Activated naive CD4-positive, alpha-beta T cell treated with anti-CD3 and anti-CD28 coated beads, Interleukin-2, amount 10 ng/mL, durations not matched to agents 7 days and 5 days (primary cell): Measurements from ENCODE around the gene TSPAN17.

ENCODE experiments used
- CTCF ChIA-PET: fragments of 350-600 bp; sonication (Branson Sonifier 250); formaldehyde crosslinking; loops from one replicate; lab custom pipeline; 2021; ENCODE audit warnings: antibody characterized with exemption; lab: Charles Lee
- DNase-seq: peaks from one replicate; pipeline ENCODE4 v3.0.0-alpha.2; 2020
- H3K27ac Mint-ChIP-seq: one replicate; pipeline ENCODE4 v1.8.0; 2021; ENCODE audit warnings: mild to moderate bottlenecking, moderate library complexity, mixed read lengths
- H3K27me3 Mint-ChIP-seq: one replicate; pipeline ENCODE4 v1.8.0; 2021; ENCODE audit warnings: mild to moderate bottlenecking, mixed read lengths
- H3K36me3 Mint-ChIP-seq: one replicate; pipeline ENCODE4 v1.8.0; 2021; ENCODE audit warnings: mixed read lengths
- H3K4me1 Mint-ChIP-seq: one replicate; pipeline ENCODE4 v1.8.0; 2021; ENCODE audit warnings: mixed read lengths
- H3K4me3 Mint-ChIP-seq: one replicate; pipeline ENCODE4 v1.8.0; 2021; ENCODE audit warnings: mild to moderate bottlenecking, moderate library complexity, mixed read lengths
- H3K9me3 Mint-ChIP-seq: one replicate; pipeline ENCODE4 v1.8.0; 2021; ENCODE audit warnings: mixed read lengths

The TSPAN17 gene

DNA sequence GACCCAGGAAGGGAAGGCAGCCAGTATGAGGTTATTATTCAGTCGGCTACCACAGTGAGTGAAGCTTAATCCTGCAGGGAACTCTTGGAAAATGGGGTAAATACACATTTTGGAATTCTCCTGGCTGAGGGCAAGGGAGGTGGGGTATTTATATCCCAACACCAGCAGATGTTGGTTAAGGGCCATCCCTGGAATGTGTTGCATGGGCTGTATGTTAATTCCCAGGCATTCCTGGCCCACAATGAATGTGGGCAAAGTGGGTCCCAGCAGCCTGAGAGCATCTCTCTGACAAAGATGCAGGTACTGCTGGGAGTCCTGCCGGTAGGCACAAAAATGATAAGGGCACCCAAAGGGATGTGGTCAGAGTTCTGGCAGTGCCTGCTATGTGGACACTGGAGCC is 34.4 kb upstream of the TSPAN17 start:
- no peak for DNase-seq
- Mint-ChIP-seq H3K9me3 (no peaks in the 10 kb centered on the region), H3K4me3 (no peak overlapping the region), H3K27ac (no peak overlapping the region), H3K27me3 (peaks cover 85% of the 10 kb centered on the region), H3K4me1 (peaks cover 16% of the 10 kb centered on the region), H3K36me3 (peaks cover 3% of the 10 kb centered on the region)
- CTCF ChIA-PET = interaction anchor here (1.3 kb wide), 1 partner anchor 34 kb away, joined by 4 read pairs; the partner anchor contains the start of gene TSPAN17

DNA sequence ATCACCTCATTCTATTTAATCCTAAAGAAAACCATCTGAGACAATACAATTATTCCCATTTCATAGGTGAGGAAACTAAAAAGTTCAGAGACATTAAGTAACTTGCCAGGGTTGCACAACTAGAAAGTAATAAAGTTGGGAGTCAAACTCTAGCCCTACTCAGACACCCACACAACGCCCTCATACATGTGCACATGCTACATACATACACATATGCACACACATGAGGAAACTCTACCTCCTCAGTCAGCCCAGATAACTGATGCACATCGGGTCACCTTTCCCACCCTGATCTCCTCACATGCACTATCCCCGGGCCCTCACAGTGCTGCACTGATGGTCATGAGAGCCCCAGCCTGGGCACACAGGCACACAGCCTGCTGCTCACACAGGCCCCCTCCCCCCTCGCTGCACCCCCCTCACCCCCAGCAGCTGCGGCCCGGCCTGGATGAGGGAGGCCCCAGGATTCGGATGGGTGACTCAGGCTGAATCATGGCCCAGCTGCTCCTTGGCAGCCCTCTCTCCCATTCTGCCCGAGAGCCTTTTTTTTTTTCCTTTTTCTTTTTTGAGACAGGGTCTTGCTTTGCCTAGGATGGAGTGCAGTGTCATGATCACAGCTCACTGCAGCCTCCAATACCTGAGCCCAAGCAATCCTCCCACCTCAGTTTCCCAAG is 32.3 kb upstream of the TSPAN17 start:
- Mint-ChIP-seq H3K4me1 (peaks cover 20% of the 10 kb centered on the region), H3K27ac (no peak overlapping the region), H3K4me3 (no peak overlapping the region), H3K27me3 (peaks cover 90% of the 10 kb centered on the region), H3K36me3 (no peaks in the 10 kb centered on the region), H3K9me3 (no peaks in the 10 kb centered on the region)
- no peak for DNase-seq
- CTCF ChIA-PET = no interaction called here

DNA sequence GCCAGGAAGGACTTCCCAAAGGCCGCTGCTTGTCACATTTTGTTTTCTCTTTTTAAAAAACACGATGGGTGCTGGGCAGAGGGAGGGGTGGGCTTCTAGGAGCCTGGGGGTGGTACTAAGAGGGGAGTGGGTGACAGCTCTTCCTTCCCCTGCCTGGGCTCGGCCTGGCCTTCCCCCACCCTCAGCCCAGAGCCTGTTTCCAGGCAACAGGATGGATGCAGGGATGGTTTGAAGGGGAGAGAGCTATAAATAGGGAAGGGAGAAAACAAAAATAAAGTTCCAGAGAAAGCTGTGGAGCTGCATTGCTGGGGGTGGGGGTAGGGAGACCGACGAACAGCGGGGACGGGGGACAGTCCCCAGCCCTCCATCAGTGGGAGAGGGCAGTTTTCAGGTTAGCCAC is 30.8 kb upstream of the TSPAN17 start:
- Mint-ChIP-seq H3K27ac (no peak overlapping the region), H3K4me3 (no peak overlapping the region), H3K27me3 (peaks cover 97% of the 10 kb centered on the region), H3K9me3 (no peaks in the 10 kb centered on the region), H3K36me3 (no peaks in the 10 kb centered on the region), H3K4me1 (peaks cover 21% of the 10 kb centered on the region)
- CTCF ChIA-PET = no interaction called here
- no peak for DNase-seq

DNA sequence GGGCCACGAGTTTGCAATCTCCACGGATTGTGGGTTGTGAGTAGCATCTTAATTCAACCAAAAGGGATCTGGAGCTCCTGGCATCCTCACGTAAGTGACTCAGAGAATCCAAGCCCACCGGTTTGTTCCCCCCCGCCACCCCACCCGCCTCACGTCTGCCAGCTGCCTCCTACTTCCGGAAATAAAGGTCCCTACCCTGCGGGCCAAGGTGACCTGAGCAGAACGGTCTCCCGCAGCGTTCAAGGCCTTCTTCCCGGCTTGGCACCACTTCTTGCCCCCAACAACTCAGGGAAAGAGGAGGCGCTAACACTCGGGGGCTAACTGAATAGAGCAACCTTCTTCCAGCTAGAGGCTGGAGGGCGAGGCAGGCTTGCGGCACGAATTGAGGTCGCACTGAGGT is 28.5 kb upstream of the TSPAN17 start:
- Mint-ChIP-seq H3K27me3 (peaks cover 94% of the 10 kb centered on the region), H3K36me3 (no peaks in the 10 kb centered on the region), H3K4me1 (peaks cover 19% of the 10 kb centered on the region), H3K9me3 (no peaks in the 10 kb centered on the region), H3K4me3 (no peak overlapping the region), H3K27ac (no peak overlapping the region)
- CTCF ChIA-PET = no interaction called here
- no peak for DNase-seq

DNA sequence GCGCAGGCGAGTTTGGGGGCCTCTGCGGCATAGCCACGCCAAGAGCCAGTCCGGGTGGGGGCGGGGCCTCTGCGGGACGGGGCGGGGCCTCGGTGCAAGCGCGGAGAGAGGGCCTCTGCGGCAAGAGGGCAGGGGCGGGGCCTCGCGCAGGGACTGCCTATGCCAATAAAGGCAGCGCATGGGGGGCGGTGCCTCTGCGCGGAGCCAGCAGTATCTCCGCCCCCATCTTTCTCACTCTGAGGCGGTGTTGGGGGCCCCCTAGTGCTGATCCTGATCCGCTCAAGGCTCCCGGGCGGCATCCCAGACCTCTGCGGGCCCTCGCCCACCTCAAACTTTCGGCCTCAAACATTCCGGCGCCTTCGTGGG is 28.1 kb upstream of the TSPAN17 start:
- H3K27me3 Mint-ChIP-seq = peaks cover 94% of the 10 kb centered on the region

DNA sequence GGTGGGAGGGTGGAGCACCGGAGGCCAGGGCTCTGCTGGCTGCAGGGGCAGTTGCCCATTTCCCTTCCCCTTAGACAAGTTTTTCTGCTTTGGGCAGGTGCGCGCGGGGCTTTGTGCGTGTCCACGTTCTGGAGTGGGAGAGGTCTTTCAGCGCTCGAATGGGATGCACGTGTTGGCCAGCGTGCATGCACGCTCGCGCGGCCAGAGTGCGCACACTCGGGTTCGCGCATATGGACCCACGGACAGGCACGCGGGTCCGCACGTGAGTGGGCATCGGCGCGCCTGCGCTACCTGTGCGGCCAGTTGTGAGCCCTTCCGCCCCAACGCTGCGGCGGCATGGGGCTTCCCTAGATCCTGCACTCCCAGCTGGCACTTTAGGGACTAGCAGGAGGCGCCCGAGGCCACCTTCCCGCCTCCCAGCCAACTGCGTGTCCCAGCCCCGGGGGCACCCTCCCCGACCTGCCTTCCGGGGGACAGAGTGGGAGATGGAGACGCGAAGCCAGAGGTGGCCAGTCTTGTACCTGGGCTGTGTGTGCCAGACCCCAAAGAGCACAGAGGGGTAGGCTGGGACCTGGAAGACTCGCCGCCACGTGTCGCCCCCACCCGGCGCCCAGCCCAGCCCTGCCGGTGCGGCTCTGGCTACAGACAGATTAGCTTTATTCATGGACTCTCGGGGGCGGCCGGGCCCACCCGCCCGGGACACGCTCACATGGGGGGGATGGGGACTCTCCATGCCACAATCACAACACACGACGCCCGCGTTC is 27.5 kb upstream of the TSPAN17 start:
- Mint-ChIP-seq H3K27me3 (peaks cover 97% of the 10 kb centered on the region), H3K4me3 (no peak overlapping the region), H3K4me1 (peaks cover 19% of the 10 kb centered on the region)

More for the DNA sequence above, 28.1 kb upstream of the TSPAN17 start:
- H3K27ac Mint-ChIP-seq = no peak overlapping the region
- no peaks in the 10 kb centered on the region for H3K9me3 Mint-ChIP-seq
- CTCF ChIA-PET = no interaction called here
- peaks cover 19% of the 10 kb centered on the region for H3K4me1 Mint-ChIP-seq
- no peaks in the 10 kb centered on the region for H3K36me3 Mint-ChIP-seq
- DNase-seq = peak; percentile 85
- H3K4me3 Mint-ChIP-seq = no peak overlapping the region

DNA sequence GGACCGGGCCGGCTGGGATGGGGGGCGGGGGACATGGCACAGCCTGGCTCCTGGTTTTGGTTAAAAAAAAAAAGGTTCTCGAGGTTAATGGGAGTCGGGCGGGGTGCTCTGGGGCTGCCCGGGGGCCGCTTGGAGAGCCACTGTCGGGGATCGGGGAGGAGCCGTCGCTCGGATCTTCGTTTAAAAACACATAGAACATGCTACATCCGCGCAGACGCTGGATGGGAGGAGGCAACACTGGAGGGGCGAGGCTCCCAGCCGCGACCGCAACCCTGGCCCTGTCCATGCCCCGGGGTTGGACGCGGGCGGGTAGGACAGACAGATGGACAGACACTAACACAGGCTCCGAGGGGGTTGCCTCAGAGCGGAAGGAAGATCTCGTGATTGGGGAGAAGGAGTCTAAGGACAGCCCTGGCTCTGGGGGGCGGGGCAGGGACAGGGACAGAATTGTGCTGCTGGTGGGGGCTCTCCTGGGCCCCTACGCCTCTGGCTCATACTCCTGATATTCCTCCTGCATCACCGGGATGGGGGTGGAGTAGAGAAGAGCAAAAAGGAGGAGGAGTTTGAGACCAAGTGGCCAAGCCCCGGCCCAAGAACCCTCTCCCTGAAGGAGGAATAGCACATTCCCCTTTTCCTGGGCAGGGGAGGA is 26.8 kb upstream of the TSPAN17 start:
- CTCF ChIA-PET = no interaction called here
- Mint-ChIP-seq H3K27ac (no peak overlapping the region), H3K4me1 (peaks cover 19% of the 10 kb centered on the region), H3K27me3 (peaks cover 97% of the 10 kb centered on the region), H3K9me3 (no peaks in the 10 kb centered on the region), H3K4me3 (peak overlapping the region; percentile 17), H3K36me3 (no peaks in the 10 kb centered on the region)
- DNase-seq = peak; percentile 32

More for the DNA sequence above, 27.5 kb upstream of the TSPAN17 start:
- Mint-ChIP-seq H3K27ac (no peak overlapping the region), H3K9me3 (no peaks in the 10 kb centered on the region), H3K36me3 (no peaks in the 10 kb centered on the region)
- CTCF ChIA-PET = no interaction called here
- DNase-seq = no peak

DNA sequence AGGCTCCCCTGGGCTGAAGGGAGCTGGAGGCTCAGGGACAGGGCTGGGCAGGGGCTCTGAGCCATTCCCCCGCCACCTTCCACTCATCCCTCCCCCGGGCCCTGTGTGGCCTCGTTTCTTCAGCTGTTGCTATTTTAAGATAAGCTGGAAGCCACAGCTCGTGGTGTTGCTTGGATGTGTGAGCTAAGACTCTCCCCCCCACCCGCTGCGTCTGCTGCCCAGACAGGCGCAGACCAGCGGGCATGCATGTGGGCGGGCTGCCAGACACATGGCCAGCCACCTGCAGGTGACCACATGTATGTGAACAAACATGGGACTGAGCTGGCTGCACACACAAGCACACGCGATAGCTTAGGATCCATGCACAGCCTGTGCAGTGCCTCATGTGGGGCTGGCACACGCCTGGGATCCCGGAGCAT is 25.6 kb upstream of the TSPAN17 start:
- Mint-ChIP-seq H3K4me1 (peaks cover 19% of the 10 kb centered on the region), H3K27ac (no peak overlapping the region), H3K4me3 (no peak overlapping the region), H3K9me3 (no peaks in the 10 kb centered on the region), H3K27me3 (peaks cover 97% of the 10 kb centered on the region), H3K36me3 (no peaks in the 10 kb centered on the region)
- DNase-seq = no peak
- CTCF ChIA-PET = interaction anchor here (1.0 to 1.3 kb wide), 3 partner anchors 9 to 48 kb away, joined by 3 to 6 read pairs (median 5); partner anchors contain the start of genes EIF4E1B and SNCB

DNA sequence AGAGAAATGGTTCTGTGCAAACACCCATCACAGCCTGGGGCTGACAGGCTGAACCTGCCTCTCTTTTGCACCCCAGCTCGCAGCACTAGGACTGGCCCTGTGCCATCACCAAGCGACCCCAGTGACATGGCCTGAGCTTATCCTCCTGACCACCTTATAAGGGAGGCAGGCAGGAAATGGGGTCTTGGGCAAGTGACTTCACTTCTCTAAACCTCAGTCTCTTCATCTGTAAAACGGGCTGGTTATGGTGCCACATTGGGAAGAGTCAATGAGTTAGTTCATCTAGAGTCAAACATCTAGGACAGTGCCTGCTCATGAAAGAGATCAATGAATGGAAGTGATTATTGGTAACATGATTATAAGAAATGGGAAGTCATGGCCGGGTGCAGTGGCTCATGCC is 23.1 kb upstream of the TSPAN17 start:
- CTCF ChIA-PET = no interaction called here
- Mint-ChIP-seq H3K9me3 (no peaks in the 10 kb centered on the region), H3K27me3 (peaks cover 97% of the 10 kb centered on the region), H3K4me1 (peaks cover 18% of the 10 kb centered on the region), H3K36me3 (no peaks in the 10 kb centered on the region), H3K27ac (no peak overlapping the region), H3K4me3 (no peak overlapping the region)
- DNase-seq = no peak

DNA sequence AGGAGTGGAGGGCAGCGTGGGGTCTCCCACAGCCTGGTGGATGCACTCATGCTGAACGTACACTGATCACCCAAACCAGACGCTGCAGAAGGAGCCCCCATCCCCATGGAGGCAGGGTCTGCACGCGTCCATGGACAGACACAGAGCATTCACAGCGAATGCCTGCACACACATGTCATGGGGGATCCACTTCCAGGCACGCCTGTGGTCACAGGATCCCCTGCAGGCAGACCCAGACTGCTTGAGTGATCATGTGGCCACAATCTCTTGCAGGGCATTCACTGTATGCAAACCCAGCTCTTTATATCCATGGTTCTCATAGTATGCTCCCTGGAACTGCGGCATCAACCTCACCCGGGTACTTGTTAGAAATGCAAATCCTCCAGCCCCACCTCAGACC is 22.3 kb upstream of the TSPAN17 start:
- Mint-ChIP-seq H3K27me3 (peaks cover 97% of the 10 kb centered on the region), H3K4me3 (no peak overlapping the region), H3K4me1 (peaks cover 16% of the 10 kb centered on the region), H3K9me3 (no peaks in the 10 kb centered on the region), H3K27ac (no peak overlapping the region), H3K36me3 (no peaks in the 10 kb centered on the region)
- CTCF ChIA-PET = interaction anchor here (0.7 kb wide), 1 partner anchor 52 kb away, joined by 3 read pairs; no protein-coding TSS in a partner anchor
- no peak for DNase-seq

DNA sequence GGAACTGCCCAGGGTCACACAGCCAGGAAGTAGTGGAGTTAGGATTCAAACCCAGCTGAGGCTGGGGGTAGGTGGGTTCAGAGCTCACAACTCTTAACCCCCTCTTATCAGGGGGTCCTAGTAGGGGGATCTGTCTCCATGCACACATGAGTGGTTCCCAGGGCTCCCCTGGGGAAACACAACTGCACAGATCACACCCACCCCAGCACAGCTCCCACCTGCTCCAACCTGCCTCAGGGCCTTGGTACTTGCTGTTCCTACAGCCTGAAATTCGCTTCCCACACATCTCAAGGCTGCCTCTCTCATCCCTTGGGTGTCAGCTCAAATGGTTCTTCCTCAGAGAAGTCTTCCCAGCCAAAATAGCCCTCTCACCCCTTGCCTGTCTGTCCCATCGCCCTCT is 21.8 kb upstream of the TSPAN17 start:
- CTCF ChIA-PET = interaction anchor here (0.7 kb wide), 1 partner anchor 53 kb away, joined by 3 read pairs; no protein-coding TSS in a partner anchor
- no peak for DNase-seq

DNA sequence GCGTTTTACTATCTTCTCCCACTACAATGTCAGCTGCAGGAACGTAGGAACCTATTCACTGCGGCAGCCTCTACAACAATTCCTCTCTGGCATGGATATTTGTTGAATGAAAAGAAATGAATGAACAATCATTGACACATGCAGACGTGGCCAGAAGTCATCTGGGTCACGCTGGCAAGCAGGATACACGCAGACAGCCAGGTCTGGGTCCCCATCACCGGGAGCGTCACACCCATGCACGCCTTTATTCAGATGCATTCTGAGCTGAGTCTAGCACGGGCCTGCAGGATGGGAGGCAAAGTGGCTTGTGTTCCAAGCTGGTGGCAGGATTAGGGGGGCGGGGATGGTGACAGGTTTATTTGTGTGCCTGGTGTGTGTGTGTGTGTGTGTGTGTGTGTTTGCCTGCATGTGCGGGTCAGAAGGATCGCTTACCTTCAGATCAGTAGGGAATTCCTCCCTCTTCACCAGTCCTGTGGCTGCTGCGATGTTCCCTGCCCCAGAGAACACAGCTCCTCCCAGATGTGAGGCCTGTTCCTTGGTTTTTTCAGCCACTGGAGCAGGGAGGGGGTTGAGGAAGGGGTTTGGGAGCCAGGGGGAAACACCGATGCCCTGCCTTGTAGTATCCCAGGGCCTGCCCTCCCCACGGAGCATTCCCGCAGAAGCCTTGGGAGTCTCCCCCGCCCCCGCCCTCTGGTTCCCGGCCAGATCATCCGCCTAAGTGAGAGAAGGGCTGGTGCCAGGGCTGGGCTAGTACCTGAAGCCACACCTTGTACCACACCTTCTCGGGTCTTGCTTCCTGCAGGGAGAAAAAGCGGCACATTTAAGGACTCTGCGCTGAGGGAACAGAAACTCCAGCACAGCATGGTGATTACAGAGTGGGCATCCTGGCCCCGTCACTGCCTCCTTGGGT is 21.1 kb upstream of the TSPAN17 start:
- CTCF ChIA-PET = no interaction called here
- no peak overlapping the region for H3K27ac Mint-ChIP-seq
- H3K36me3 Mint-ChIP-seq = no peaks in the 10 kb centered on the region
- H3K27me3 Mint-ChIP-seq = peaks cover 97% of the 10 kb centered on the region
- H3K4me3 Mint-ChIP-seq = no peak overlapping the region
- no peak for DNase-seq
- peaks cover 15% of the 10 kb centered on the region for H3K4me1 Mint-ChIP-seq
- no peaks in the 10 kb centered on the region for H3K9me3 Mint-ChIP-seq

More for the DNA sequence above, 21.8 kb upstream of the TSPAN17 start:
- Mint-ChIP-seq H3K4me3 (no peak overlapping the region), H3K36me3 (no peaks in the 10 kb centered on the region), H3K27ac (no peak overlapping the region), H3K9me3 (no peaks in the 10 kb centered on the region), H3K27me3 (peaks cover 97% of the 10 kb centered on the region), H3K4me1 (peaks cover 11% of the 10 kb centered on the region)

DNA sequence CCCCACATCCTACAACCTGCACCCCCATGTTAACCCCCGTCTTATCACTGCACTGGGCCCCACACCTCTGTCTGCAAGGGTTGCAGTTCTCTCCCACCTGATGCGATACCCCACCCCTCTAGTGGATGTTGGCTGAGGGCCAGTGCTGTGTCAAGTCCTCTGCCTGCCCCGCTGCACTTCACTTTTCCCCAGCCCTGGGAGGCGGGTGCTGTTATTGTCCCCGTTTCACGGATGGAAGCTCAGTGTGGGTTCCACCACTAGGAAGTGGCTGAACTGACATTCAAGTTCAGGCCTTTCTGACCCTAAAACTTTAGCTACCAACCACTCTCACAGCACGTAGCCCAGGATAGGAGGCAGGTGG is 20.4 kb upstream of the TSPAN17 start:
- Mint-ChIP-seq H3K36me3 (no peaks in the 10 kb centered on the region), H3K27me3 (peaks cover 97% of the 10 kb centered on the region), H3K4me3 (no peak overlapping the region), H3K9me3 (no peaks in the 10 kb centered on the region), H3K27ac (no peak overlapping the region), H3K4me1 (peaks cover 15% of the 10 kb centered on the region)
- CTCF ChIA-PET = no interaction called here
- no peak for DNase-seq

DNA sequence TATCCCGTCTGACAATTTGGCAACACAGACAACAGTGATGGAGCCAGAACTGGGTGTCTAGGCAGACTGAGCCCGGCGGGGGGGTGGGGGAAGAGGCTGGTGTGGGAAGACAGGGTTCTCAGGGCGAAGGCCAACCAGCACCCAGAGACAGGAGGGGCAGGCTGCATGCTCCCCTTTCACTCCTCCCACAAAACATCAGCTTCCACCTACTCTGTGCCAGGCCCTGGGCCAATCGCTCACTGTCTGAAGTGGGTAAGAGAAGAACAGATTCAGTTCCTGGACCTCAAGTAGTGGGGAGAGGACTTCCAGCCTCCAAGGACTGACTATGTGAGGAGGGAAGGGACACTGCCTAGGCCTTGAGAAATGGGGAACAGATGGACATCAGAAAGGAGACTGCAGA is 19.7 kb upstream of the TSPAN17 start:
- H3K27ac Mint-ChIP-seq = no peak overlapping the region
- no peaks in the 10 kb centered on the region for H3K9me3 Mint-ChIP-seq
- CTCF ChIA-PET = no interaction called here

More for the DNA sequence above, 19.7 kb upstream of the TSPAN17 start:
- peaks cover 98% of the 10 kb centered on the region for H3K27me3 Mint-ChIP-seq
- no peak for DNase-seq
- H3K4me3 Mint-ChIP-seq = no peak overlapping the region
- H3K4me1 Mint-ChIP-seq = peaks cover 15% of the 10 kb centered on the region
- H3K36me3 Mint-ChIP-seq = no peaks in the 10 kb centered on the region
